Body of pancreas (tissue), 4 donors: ENCODE measurements around the gene MEGF10. TPM values are rescaled to one million over a fixed set of nuclear protein-coding genes. Genes with fewer than 3 reads are reported as not detected.

Source experiments
- ATAC-seq: fragments of 150-250 bp; one replicate; pipeline ENCODE4 v1.9.1; 2016
- DNase-seq, 4 donors: peaks; one replicate each; pipeline ENCODE4 v3.0.0-alpha.2; 2019
- H3K27ac ChIP-seq, 4 donors: fragments of 200-600 bp; sonication (generic); 1 replicate in 3 of 4; 2 replicates in 1 of 4; pipeline versions ENCODE4 v1.5.1 to v1.6.1; 2016 to 2019; ENCODE audit warnings: mild to moderate bottlenecking in 1 of 4, mixed read lengths in 1 of 4, moderate library complexity in 1 of 4
- H3K27me3 ChIP-seq, 2 donors: fragments of 200-600 bp; sonication (generic); one replicate each; pipeline ENCODE4 v1.6.0; 2016; ENCODE audit warnings: mild to moderate bottlenecking in 1 of 2
- H3K36me3 ChIP-seq, 2 donors: fragments of 200-600 bp; sonication (generic); replicated peaks in 1 of 2; 2 replicates each; pipeline ENCODE4 v1.5.1; 2016; ENCODE audit warnings: low read depth in 2 of 2; ENCODE audit not compliant: insufficient read depth in 1 of 2
- H3K4me1 ChIP-seq: fragments of 200-600 bp; sonication (generic); one replicate; pipeline ENCODE4 v1.6.0; 2016
- H3K4me3 ChIP-seq, 2 donors: fragments of 200-600 bp; sonication (generic); 1 replicate in 1 of 2; 2 replicates in 1 of 2; pipeline ENCODE4 v1.5.1; 2016 to 2019
- H3K9me3 ChIP-seq, 3 donors: fragments of 200-600 bp; sonication (generic); 1 replicate in 2 of 3; 2 replicates in 1 of 3; pipeline ENCODE4 v1.5.1; 2016
- CTCF ChIP-seq, 7 experiments: fragments of 450-650 bp in 4 of 7; fragments of 200-600 bp in 3 of 7; sonication (generic) in 3 of 7; IDR thresholded peaks; one replicate each; pipeline ENCODE4 v1.5.1; 2016 to 2019; ENCODE audit warnings: antibody characterized with exemption in 7 of 7
- POLR2A ChIP-seq, 3 donors: fragments of 450-650 bp; IDR thresholded peaks; one replicate each; pipeline ENCODE4 v1.6.1; 2016; ENCODE audit warnings: antibody characterized with exemption in 3 of 3, mild to moderate bottlenecking in 2 of 3
- WGBS, 2 donors: methylation state at CpG; one replicate each; pipeline ENCODE4 v1.1.5; 2017; 5-methylcytosine and 5-hydroxymethylcytosine counted together
- intact Hi-C: fragments of 100-400 bp; cut with DNase I; formaldehyde crosslinking; loops from one replicate; pipeline ENCODE4 v1.15.1; 2023
- total RNA-seq, 2 donors: library from RNA; depleted of rRNA; stranded (reverse); fragments of >200 nt; gene quantifications; one replicate each; pipeline ENCODE4 v1.1.0, GENCODE V29; 2016

The MEGF10 gene
- total RNA-seq, 2 donors from 2014 or later: under 0.01 TPM; not detected in 1

GRCh38 chr5:127426661-127427060 is 136.1 kb downstream of the MEGF10 start:
- WGBS, 2 donors: 18 to 26% methylated on average over 2 of the region's 2 CpGs
- Histone ChIP-seq H3K27me3 (no peaks in the 10 kb centered on the region), H3K9me3 (no peaks in the 10 kb centered on the region), H3K4me3 (no peak overlapping the region), H3K4me1 (no peaks in the 10 kb centered on the region), H3K36me3 (no peaks in the 10 kb centered on the region), H3K27ac (no peak overlapping the region)
- intact Hi-C loops: no loop called here
- TF ChIP-seq POLR2A (IDR thresholded peaks at IDR 0.05) (no peak), CTCF (IDR thresholded peaks at IDR 0.05) (no peak)
- DNase-seq (no peak), ATAC-seq (no peak)

DNA sequence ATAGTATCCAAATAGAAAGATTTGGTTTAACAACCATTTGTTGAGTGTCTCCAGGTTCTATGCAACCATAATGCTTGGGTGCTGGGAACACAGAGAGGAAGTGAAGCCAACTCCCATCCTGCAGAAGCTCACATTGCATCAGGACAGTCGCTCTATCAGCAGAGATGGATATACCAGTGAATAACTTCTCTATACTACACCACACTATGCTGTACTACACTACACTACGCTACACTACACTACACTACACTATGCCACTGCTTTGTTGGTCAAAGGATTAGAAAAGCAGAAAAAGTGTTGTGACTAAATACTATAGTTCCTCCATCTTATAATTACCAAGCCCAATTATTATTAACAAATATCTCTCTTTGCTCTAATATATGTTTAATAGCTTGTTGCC is 137.7 kb downstream of the MEGF10 start:
- intact Hi-C loops: no loop called here
- no peak for DNase-seq
- no peak overlapping the region for H3K4me3 ChIP-seq
- ATAC-seq: no peak
- 90 to 92% methylated on average over 2 of the region's 2 CpGs for WGBS, 2 donors
- H3K4me1 ChIP-seq: no peaks in the 10 kb centered on the region
- no peaks in the 10 kb centered on the region for H3K36me3 ChIP-seq
- peak overlapping the region in 2 of 4 donors; percentile 26 to 71 for H3K27ac ChIP-seq
- H3K27me3 ChIP-seq: no peaks in the 10 kb centered on the region
- H3K9me3 ChIP-seq: no peaks in the 10 kb centered on the region
- no peak for TF ChIP-seq CTCF (IDR thresholded peaks at IDR 0.05)
- no peak for TF ChIP-seq POLR2A (IDR thresholded peaks at IDR 0.05)

DNA sequence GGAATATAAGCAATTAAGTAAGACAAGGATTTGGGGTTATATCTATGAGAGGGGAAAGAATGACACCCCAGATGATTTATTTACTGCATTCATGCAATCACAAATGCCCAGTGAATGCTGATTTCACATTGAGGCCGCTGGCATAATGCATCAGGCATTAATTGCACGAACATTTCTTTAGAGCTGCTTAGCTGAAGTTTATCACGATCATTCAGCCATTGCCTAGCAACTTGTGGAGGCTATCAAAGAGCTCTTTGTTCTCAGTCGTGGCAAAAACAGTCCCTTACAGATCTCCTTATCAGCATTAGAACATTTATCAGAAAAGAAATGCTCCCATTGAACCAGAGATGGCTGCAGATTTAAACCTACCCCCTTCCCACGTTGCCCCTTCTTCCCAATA is 138.2 kb downstream of the MEGF10 start:
- Histone ChIP-seq H3K4me3 (no peak overlapping the region), H3K9me3 (no peaks in the 10 kb centered on the region), H3K27ac (peak overlapping the region in 3 of 4 donors; percentile 6 to 71 (median 61)), H3K36me3 (no peaks in the 10 kb centered on the region), H3K27me3 (no peaks in the 10 kb centered on the region), H3K4me1 (no peaks in the 10 kb centered on the region)
- DNase-seq: peak in 3 of 4 donors; percentile 22 to 48 (median 31)
- intact Hi-C loops: no loop called here
- no peak for TF ChIP-seq CTCF (IDR thresholded peaks at IDR 0.05)
- TF ChIP-seq POLR2A (IDR thresholded peaks at IDR 0.05): no peak
- peak; percentile 90 for ATAC-seq
- 24 to 29% methylated on average over 5 of the region's 5 CpGs for WGBS, 2 donors

DNA sequence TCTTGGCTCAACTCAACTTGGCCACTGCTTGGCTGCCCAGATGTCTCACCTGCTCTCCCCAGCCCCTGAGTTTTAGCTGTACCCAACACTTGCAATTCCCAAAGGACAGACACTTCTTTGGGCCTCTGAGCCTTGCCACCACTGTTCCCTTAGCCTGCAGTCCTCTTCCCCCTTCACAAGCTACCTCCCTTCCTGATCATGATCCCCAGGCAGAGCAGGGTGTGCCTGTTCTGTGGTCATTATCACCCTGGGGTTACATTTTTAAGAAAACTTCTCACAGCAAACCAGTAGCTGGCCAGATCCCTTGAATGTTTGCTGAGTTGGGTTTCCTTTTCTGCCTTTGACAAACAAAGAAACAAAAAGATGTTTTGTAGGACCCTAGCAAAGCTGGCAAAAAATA is 139.3 kb downstream of the MEGF10 start:
- no peaks in the 10 kb centered on the region for H3K9me3 ChIP-seq
- H3K27me3 ChIP-seq: no peaks in the 10 kb centered on the region
- TF ChIP-seq CTCF (IDR thresholded peaks at IDR 0.05): no peak
- TF ChIP-seq POLR2A (IDR thresholded peaks at IDR 0.05): no peak
- ATAC-seq: no peak
- H3K4me1 ChIP-seq: no peaks in the 10 kb centered on the region
- H3K27ac ChIP-seq: peak overlapping the region in 2 of 4 donors; percentile 61 to 71
- DNase-seq: no peak
- no peak overlapping the region for H3K4me3 ChIP-seq
- H3K36me3 ChIP-seq: no peaks in the 10 kb centered on the region
- intact Hi-C loops: no loop called here

DNA sequence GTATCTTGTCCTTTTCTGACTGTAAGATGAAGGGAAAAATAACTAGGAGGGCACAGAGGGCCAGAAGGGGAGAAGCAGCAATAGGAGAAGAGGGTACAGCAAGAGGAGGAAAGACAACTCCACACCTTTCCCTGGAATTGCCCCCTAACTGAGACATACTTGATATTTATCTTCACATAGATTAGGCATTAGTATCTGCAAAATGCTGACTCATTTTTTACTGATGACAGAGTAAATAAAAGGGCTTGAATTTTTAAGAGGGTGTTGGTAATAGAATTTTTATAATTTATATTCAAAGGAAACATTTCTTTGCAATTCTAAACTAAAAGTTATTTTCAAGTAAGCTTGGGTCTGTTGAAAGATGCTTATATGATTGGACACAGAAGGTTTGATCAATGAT is 140.0 kb downstream of the MEGF10 start:
- H3K27ac ChIP-seq: no peak overlapping the region
- TF ChIP-seq CTCF (IDR thresholded peaks at IDR 0.05) (no peak), POLR2A (IDR thresholded peaks at IDR 0.05) (no peak)
- no peaks in the 10 kb centered on the region for H3K9me3 ChIP-seq
- H3K4me3 ChIP-seq: no peak overlapping the region
- intact Hi-C loops: no loop called here
- no peaks in the 10 kb centered on the region for H3K4me1 ChIP-seq
- ATAC-seq: no peak
- no peaks in the 10 kb centered on the region for H3K27me3 ChIP-seq
- H3K36me3 ChIP-seq: no peaks in the 10 kb centered on the region
- no peak for DNase-seq
